ENCODE results near the gene SMG1.
"Not testable (repeated sequence)": the region's sequence is repeated elsewhere in the genome, so short reads cannot be mapped to it uniquely, and the experiment has no call there.

The SMG1 gene

GRCh38 chr16:18925986-18926865, at the start of gene SMG1:
Gene SMG1 (minus strand): TSS chr16:18926408. CDS start chr16:18926041, 367 bp downstream.
- peak; percentile 94 for DNase-seq

- no peak for DNase-seq
These were observed 48.9 kb upstream of the SMG1 start for GRCh38 chr16:18975109-18975508.

- DNase-seq, result no peak
These were observed 43.6 kb upstream of the SMG1 start for GRCh38 chr16:18969855-18970240.

GRCh38 chr16:18969050-18969854, 43.0 kb upstream of the SMG1 start:
- DNase-seq, result peak; percentile 78

- DNase-seq, result no peak
These were observed 40.6 kb upstream of the SMG1 start for GRCh38 chr16:18966791-18967190.

- no peak for DNase-seq
These were observed 39.3 kb upstream of the SMG1 start for GRCh38 chr16:18965555-18965954.

- DNase-seq, result no peak
These were observed 32.9 kb upstream of the SMG1 start for GRCh38 chr16:18959031-18959505.

GRCh38 chr16:18958621-18959029, 32.4 kb upstream of the SMG1 start:
- DNase-seq, result no peak

GRCh38 chr16:18956658-18957241, 30.5 kb upstream of the SMG1 start:
- DNase-seq, result not testable (repeated sequence)

GRCh38 chr16:18955874-18956580, 29.8 kb upstream of the SMG1 start:
- DNase-seq, result not testable (repeated sequence)

- no peak for DNase-seq
These were observed 27.3 kb upstream of the SMG1 start for GRCh38 chr16:18953547-18953946.

- no peak for DNase-seq
These were observed 24.4 kb upstream of the SMG1 start for GRCh38 chr16:18950469-18951185.

GRCh38 chr16:18948372-18949020, 22.3 kb upstream of the SMG1 start:
- no peak for DNase-seq

GRCh38 chr16:18945233-18945632, 19.0 kb upstream of the SMG1 start:
- no peak for DNase-seq

GRCh38 chr16:18943414-18943813, 17.2 kb upstream of the SMG1 start:
- DNase-seq, result no peak

- no peak for DNase-seq
These were observed 15.9 kb upstream of the SMG1 start for GRCh38 chr16:18942061-18942460.

GRCh38 chr16:18941471-18941870, 15.3 kb upstream of the SMG1 start:
- DNase-seq, result no peak

- DNase-seq, result no peak
These were observed 12.8 kb upstream of the SMG1 start for GRCh38 chr16:18938986-18939385.

- DNase-seq, result no peak
These were observed 11.2 kb upstream of the SMG1 start for GRCh38 chr16:18937390-18937789.

GRCh38 chr16:18936727-18937340, 10.6 kb upstream of the SMG1 start:
- DNase-seq, result no peak

- no peak for DNase-seq
These were observed 7.3 kb upstream of the SMG1 start for GRCh38 chr16:18933501-18933900.

Data from CD4-positive, alpha-beta T cell treated with Interleukin-17A for 1 hour (primary cell).